ENCODE data around the gene S100A2.

DNA sequence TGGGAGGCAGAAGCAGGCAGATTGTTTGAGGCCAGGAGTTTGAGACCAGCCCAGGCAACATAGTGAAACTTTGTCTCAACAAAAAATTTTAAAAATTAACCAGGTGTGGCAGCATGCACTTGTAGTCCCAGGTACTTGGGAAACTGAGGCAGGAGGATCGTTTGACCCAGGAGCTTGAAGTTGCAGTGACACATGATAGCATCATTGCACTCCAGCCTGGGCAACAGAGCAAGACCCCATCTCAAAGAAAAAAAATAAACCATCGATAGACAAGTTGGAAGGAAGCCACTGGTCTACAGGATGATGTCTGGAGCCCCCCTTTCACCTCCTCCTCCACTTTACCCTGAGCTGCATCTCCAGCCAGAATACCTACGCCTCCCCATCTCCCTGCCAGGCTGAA is 46.4 kb downstream of the S100A2 start:
- TF ChIP-seq GATA3 (IDR thresholded peaks at IDR 0.05; ENCODE audit: low read depth, low read length) (no peak), GATA2 (IDR thresholded peaks at IDR 0.05; ENCODE audit: low read depth, low read length) (no peak)
